A172 (cell line): ENCODE results near the gene UBE2C. TPM values are rescaled to one million over a fixed set of nuclear protein-coding genes. Genes with fewer than 3 reads are reported as not detected.

ENCODE experiments used
- DNase-seq: peaks from one replicate; pipeline ENCODE4 v3.0.0-alpha.2; 2015; ENCODE audit warnings: low spot score
- total RNA-seq: library from RNA; depleted of rRNA; stranded (reverse); fragments of >200 nt; shearing (Covaris generic); gene quantifications from 2 replicates; pipeline ENCODE4 v1.2.3, GENCODE V29; 2014; rRNA removed

Gene UBE2C
- total RNA-seq, 1 experiment from 2014 or later: 210 TPM

DNA sequence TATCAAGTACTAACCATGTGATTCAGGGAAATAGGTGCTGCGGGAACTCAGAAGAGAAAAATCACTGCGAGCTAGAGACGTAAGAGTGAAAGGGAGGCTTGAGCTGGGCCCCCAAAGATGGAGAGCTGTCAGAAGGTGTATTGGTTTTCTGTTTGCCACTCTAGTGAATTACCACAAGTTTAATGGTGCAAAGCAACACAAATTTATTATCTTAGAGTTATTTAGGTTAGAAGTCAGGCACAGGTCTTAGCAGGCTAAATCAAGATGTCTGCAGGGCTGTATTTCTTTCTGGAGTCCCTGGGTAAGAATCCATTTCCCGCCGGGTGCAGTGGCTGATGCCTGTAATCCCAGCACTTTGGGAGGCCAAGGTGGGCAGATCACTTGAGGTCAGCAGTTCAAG is 47.5 kb downstream of the UBE2C start:
- DNase-seq: no peak

DNA sequence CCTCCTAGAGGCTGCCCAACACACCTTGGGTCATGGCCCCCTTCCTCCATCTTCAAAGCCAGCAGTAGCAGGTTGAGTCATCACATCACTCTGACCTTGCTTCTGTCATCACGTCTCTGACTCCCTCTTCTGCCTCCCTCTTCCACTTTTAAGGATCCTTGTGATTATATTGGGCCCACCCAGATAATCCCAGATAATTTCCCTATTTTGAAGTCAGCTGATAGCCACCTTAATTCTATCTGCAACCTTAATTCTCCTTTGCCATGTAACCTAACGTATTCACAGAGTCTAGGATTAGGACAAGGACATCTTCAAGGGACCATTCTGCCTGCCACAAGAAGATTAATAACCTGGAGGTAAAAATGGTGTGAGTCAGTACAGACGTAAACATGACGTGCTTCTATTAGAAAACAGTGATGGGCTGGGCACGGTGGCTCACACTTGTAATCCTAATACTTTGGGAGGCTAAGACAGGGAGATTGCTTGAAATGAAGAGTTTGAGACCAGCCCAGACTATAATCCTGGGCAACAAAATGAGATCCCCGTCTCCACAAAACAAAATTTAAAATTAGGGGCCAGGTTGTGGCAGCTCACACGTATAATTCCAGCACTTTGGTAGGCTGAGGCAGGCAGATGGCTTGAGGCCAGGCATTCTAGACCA is 48.2 kb downstream of the UBE2C start:
- DNase-seq: peak; percentile 31

DNA sequence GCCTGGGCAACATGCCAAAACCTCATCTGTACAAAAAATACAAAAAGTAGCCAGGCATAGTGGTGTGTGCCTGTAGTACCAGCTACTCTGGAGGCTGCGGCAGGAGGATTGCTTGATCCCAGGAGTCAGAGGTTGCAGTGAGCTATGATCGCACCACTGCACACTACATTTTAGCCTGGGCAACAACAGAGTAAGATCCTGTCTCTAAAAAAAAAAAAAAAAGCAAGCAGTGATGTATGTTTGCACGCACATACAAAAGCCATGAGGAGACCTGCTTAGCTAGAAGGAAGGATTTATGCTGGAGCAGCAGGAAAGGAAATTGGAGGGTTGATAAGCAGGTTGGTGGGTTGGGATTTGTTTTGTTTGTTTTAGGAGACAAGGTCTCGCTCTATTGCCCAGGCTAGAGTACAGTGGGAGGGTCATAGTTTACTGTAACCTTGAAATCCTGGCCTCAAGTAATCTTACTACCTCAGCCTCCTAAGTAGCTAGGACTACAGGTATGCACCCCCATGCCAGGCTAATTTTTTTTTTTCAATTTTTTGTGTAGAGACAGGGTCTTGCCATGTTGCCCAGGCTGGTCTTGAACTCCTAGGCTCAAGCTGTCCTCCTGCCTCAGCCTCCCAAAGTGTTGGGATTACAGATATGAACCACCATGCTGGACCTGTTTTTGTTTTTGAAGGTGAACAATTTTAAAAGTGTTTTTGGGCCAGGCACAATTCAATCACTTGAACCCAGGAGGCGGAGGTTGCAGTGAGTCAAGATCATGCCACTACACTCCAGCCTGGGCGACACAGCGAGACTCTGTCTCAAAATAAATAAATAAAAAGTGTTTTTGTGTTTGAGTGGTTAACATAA is 49.0 kb downstream of the UBE2C start:
- DNase-seq: no peak

DNA sequence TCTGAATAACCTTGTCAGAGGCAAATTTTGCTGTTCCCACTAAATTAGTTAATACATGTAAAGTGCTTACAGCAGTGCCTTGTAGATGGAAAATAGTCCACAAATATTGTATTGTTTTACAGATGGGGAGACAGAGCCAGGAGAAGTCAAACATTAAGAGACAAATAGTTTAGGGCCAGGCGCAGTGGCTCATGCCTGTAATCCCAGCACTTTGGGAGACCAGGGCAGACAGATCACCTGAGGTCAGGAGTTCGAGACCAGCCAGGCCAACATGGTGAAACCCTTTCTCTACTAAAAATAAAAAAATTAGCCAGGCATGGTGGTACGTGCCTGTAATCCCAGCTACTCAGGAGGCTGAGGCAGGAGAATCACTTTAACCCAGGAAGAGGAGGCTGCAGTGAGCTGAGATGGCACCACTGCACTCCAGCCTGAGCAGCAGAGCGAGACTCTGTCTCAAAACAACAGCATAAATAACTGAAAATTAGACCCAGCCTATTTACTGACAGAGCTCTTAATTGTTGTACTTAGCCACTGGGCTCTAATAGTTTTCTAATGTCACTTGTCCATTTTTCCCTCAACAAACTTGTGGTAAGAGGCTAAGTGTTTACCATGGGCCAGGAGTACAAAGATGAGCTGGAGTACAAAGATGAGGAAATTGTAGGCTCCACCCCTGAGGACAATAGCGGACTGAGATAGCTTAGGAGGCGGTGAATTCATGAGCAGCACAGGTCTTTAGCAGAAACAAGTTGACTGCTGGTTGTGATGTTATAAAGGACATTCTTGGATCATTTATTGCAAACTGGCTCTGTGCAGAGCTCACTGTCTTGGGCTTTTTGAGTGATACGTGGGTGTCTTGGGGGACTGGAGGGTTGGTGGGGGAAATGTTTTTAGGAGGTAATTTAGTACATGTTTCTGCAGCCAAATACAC is 51.4 kb downstream of the UBE2C start:
- no peak for DNase-seq

DNA sequence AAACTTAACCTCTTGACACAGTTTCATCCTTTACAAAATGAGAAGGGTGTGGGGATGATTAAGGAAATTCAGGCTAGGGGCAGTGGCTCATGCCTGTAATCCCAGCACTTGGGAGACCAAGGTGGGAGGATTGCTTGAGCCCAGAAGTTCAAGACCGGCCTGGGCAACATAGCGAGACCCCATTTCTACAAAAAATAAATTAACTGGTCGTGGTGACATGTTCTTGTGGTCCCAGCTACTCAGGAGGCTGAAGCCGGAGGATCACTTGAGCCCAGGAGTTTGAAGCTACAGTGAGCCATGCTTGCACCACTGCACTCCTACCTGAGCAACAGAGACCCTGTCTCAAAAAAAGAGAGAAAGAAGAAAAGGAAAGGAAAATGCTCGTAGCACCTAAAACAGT is 54.0 kb downstream of the UBE2C start:
- DNase-seq: no peak

Other genes starting within 250 kb of the UBE2C start
- not detected in 2 replicates for gene WFDC8, start 233.4 kb upstream of the UBE2C start, total RNA-seq
- gene WFDC10A, start 182.9 kb upstream of the UBE2C start, total RNA-seq: not detected in 2 replicates
- not detected in 2 replicates for gene WFDC9, start 181.4 kb upstream of the UBE2C start, total RNA-seq
- not detected in 2 replicates for gene WFDC11, start 142.4 kb upstream of the UBE2C start, total RNA-seq
- not detected in 2 replicates for gene WFDC13, start 110.6 kb upstream of the UBE2C start, total RNA-seq
- gene WFDC10B, start 107.6 kb upstream of the UBE2C start, total RNA-seq: 0.98 TPM in 1 of 2 replicates, not detected in the other
- gene SPINT4, start 90.3 kb upstream of the UBE2C start, total RNA-seq: not detected in 2 replicates
- gene WFDC3, start 20.8 kb upstream of the UBE2C start, total RNA-seq: 3.0 TPM in 1 of 2 replicates, not detected in the other
- gene DNTTIP1, start 20.7 kb upstream of the UBE2C start, total RNA-seq: 43.9 and 59.9 TPM in 2 replicates
- gene TNNC2, start 14.7 kb downstream of the UBE2C start, total RNA-seq: not detected in 2 replicates
- 50.0 and 59.2 TPM in 2 replicates for gene SNX21, start 21.2 kb downstream of the UBE2C start, total RNA-seq
- gene ACOT8, start 44.7 kb downstream of the UBE2C start, total RNA-seq: 60.9 and 71.1 TPM in 2 replicates
- 4.2 and 4.8 TPM in 2 replicates for gene ZSWIM3, start 45.0 kb downstream of the UBE2C start, total RNA-seq
- 7.7 and 10.0 TPM in 2 replicates for gene ZSWIM1, start 68.6 kb downstream of the UBE2C start, total RNA-seq
- 0.21 TPM in 1 of 2 replicates, not detected in the other for gene SPATA25, start 75.0 kb downstream of the UBE2C start, total RNA-seq
- 2.5 and 3.1 TPM in 2 replicates for gene NEURL2, start 78.6 kb downstream of the UBE2C start, total RNA-seq
- 114 and 142 TPM in 2 replicates for gene CTSA, start 78.7 kb downstream of the UBE2C start, total RNA-seq
- 2.1 and 3.9 TPM in 2 replicates for gene PLTP, start 99.5 kb downstream of the UBE2C start, total RNA-seq
- 7.0 and 9.3 TPM in 2 replicates for gene PCIF1, start 122.0 kb downstream of the UBE2C start, total RNA-seq
- 11.3 and 11.5 TPM in 2 replicates for gene ZNF335, start 159.6 kb downstream of the UBE2C start, total RNA-seq
- gene MMP9, start 196.3 kb downstream of the UBE2C start, total RNA-seq: 0.26 and 0.71 TPM in 2 replicates
- gene SLC12A5, start 216.6 kb downstream of the UBE2C start, total RNA-seq: 0.90 and 3.4 TPM in 2 replicates